ENCODE data around the gene GMPR.

Gene GMPR

DNA sequence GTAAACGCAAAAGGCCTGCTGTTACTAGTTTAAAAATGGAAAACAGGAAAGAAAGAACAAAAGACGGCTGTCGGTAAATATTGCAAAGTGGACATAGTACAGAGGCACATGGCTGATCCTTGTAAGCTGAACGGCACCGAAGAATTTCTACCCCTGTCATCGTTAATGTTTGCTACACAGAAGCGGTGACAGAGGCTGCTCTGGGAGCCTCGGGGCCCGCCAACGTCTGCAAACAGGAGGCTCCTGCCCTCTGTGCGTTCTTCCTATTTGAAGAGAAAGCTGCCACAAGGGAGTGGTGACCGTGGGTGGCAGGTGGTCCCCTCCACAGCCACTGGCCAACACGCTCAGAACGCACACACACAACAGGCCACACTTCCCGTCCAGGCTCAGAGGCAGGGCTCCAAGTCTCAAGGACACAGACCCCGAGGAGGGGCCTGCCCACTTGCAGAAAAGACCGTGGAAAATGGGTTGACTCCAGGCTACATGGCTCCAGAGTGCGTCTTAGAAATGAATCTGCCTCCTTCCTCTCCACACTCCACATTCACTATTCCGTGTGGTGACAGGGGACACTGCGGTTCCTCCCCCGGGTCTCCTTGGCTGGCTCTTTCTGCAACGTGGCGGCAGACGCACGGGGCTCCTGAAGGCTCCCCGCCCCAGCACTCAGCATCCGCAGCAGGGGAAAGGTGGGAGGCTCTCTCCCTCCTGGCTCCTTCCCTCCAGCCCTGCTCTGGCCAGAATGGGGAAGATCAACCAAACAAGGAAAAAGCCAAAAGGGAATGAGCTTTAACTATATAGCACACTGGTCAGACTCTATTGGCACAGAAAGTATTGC, 64.5 kb downstream of the GMPR start:
- DNase-seq (ENCODE audit: low read depth): no peak

GRCh38 chr6:16305246-16305725, 66.9 kb downstream of the GMPR start:
- DNase-seq (ENCODE audit: low read depth): no peak

GRCh38 chr6:16305788-16306187, 67.4 kb downstream of the GMPR start:
- DNase-seq (ENCODE audit: low read depth): no peak

- no peak for DNase-seq (ENCODE audit: low read depth)
These were observed 67.9 kb downstream of the GMPR start for GRCh38 chr6:16306334-16306733.

GRCh38 chr6:16311763-16312162, 73.4 kb downstream of the GMPR start:
- DNase-seq (ENCODE audit: low read depth): no peak

DNA sequence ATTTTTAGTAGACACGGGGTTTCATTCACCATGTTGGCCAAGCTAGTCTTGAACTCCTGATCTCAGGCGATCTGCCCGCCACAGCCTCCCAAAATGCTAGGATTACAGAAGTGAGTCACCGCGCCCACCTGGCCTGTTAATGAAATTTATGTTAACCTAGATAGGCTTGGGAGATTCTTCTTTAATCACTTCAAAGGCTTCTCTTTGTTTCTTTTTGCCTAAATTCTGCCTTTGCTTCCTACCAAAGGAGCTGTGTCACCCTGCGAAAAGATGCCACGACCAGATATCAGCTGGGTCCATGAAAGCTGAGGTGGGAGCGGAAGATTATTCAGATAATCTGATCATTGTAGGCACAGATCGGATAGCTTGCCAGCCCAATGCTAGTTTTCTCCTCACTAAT, 75.3 kb downstream of the GMPR start:
- DNase-seq (ENCODE audit: low read depth): no peak

- DNase-seq (ENCODE audit: low read depth): no peak
These were observed 75.9 kb downstream of the GMPR start for GRCh38 chr6:16314296-16314695.

GRCh38 chr6:16316741-16317251, 78.4 kb downstream of the GMPR start:
- DNase-seq (ENCODE audit: low read depth): peak; percentile 28

GRCh38 chr6:16318538-16318937, 80.2 kb downstream of the GMPR start:
- no peak for DNase-seq (ENCODE audit: low read depth)

GRCh38 chr6:16318953-16319720, 80.8 kb downstream of the GMPR start:
- DNase-seq (ENCODE audit: low read depth): no peak

DNA sequence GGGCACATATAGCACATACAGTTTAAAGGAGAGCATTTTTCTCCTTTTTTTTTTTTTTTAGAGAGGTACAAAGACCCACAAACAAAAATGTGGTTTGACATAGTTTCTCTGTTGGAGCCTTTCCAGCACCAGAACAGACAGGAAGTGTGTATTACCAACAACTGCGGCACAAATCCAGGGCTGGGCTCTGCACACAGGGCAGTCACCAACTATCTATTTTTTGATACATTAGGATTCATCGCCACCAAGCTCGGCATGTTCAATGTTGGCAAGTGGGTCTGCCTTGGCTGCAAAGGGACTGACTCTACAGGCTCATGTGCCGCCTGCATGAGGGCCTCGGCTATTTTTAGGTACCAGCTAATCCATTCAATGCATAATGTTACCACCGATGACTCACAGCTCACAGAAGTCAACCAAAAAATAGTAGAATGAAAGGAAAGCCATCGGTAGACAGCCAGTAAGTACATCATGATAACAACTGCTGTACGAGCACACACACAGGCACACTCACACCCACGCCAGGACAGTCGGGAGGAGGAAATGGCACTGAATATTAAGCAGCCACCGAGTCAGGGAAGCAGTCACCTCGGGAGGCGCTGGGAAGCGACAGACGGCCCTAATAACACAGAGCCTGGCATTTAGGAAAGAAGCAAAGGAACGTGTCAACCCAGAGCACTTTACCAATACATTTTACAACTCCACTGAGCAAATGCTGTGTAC, 81.6 kb downstream of the GMPR start:
- peak; percentile 57 for DNase-seq (ENCODE audit: low read depth)

DNA sequence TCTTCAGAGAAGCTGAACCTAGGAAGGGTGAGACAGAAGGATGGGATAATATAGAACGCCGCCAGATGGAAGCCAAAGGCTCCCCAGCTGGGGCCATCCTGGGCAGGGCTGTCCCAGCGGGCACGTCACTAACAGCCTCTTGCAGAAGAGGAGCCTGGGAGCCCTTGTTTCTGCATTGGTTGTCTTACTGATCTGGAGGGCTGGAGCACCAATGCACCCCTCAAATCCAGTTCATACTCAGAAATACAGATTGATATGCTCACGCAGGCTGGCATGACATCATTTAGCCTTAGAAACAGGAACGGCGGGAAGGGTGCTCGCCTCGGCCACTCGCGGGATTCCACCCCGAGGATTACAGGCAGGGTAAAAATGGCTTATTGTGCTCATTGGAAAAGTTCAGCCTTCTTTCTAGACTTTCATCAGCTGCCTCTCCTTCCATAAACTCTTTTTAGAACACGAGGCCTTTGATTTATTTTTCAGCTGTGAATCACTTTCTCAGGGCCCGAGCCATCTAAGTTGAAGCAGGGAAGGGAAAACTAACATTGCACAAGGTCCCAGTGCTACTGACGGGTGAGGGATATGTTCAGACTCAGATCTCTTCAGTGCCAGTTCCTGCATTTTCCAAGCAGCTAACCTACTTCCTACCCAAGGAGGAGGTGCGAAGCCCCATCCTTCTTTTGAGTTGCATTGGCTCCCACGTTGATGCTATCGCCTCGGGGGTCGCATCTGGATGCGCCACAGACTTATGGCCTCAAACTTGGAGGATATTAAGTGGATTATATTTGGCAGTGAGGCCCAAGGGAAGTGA, 82.3 kb downstream of the GMPR start:
- DNase-seq (ENCODE audit: low read depth): no peak

DNA sequence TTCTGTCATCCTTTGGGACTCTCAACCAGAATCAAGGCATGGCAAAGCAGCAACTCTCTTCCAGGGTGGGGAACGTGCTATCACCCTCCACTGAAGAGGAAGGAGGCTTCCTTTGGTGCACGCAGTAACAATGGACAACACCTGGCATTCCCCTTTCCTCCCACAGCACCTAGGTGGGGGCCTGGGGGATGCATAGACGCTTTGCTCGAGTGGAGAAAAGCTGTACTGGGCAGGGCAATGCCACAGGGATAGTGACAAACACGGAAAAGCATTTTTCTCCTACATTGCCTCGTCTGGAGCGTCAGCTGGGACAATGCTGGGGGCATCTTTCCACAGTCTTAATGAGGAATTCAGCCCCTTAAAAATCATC, 82.9 kb downstream of the GMPR start:
- DNase-seq (ENCODE audit: low read depth): no peak

- DNase-seq (ENCODE audit: low read depth): no peak
These were observed 83.4 kb downstream of the GMPR start for GRCh38 chr6:16321826-16322225.

DNA sequence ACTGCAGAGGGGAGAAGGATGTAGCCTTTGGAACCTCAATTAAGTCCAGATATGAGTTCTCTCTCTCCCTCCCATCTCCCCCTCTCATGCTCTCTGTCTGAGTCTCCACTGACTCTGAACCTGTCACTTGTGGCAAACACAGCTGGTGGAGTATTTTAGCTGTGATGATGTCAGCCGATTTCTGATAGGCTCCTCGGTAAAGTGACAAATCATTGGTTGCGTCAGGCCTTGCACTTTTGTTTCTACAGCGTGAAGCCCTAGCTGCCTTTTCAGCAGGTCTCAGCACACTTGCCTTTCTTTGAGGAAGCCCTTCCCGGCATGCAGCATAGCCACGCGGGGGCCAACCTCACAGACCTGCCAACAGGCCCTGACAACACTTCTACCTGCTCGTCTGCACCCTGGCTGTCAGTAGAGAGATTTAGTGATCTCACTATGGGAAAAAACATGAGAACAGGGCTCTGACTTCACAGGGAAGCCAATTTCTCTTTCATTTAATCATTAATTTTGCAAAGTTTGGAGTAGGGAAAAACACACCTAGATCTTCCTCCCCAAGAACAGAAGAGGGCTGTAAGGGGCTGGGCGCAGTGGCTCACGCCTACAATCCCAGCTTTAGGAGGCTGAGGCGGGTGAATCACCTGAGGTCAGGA, 84.4 kb downstream of the GMPR start:
- peak; percentile 69 for DNase-seq (ENCODE audit: low read depth)

DNA sequence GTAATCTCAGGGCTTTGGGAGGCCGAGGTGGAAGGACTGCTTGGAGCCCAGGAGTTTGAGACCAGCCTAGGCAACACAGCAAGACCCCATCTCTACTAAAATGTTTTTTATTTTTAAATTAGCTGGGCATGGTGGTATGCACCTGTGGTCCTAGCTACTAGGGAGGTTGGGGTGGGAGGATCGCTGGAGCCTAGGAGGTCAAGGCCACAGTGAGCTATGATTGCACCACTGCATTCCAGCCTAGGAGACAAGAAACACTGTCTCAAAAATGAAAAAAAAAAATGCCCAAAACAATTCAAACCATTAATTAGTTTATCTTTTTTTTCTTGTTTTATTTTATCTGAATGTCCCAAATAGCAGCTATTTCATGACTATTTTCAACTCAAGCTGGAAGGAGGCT, 85.8 kb downstream of the GMPR start:
- no peak for DNase-seq (ENCODE audit: low read depth)

- DNase-seq (ENCODE audit: low read depth): no peak
These were observed 86.3 kb downstream of the GMPR start for GRCh38 chr6:16324606-16325225.

GRCh38 chr6:16326531-16326930, 88.1 kb downstream of the GMPR start:
- no peak for DNase-seq (ENCODE audit: low read depth)

- no peak for DNase-seq (ENCODE audit: low read depth)
These were observed 88.8 kb downstream of the GMPR start for GRCh38 chr6:16326971-16327776.

All from stimulated activated CD4-positive, alpha-beta T cell treated with anti-CD3 and anti-CD28 coated beads, Interleukin-2, amount 100 ng/mL, for 4 hours (primary cell).